GM12878 (cell line): Measurements from ENCODE around the gene OR5T3.
"Not testable (repeated sequence)": the region's sequence is repeated elsewhere in the genome, so short reads cannot be mapped to it uniquely, and the experiment has no call there.

ENCODE experiments used
- BHLHE40 ChIP-seq, 2 experiments: fragments of 450-650 bp in 1 of 2; IDR thresholded peaks; 2 replicates each; pipeline ENCODE4 v1.6.1; 2011 to 2017; ENCODE audit warnings: low read depth in 2 of 2, borderline replicate concordance in 1 of 2, improper control_type of control experiment in 1 of 2, low read length in 1 of 2, mild to moderate bottlenecking in 1 of 2
- JUND ChIP-seq: IDR thresholded peaks from 2 replicates; pipeline ENCODE4 v1.6.1; 2012; ENCODE audit warnings: low read depth, mild to moderate bottlenecking, low read length, improper control_type of control experiment, moderate library complexity
- POLR2A ChIP-seq: IDR thresholded peaks from 2 replicates; pipeline ENCODE4 v1.6.1; 2011; ENCODE audit warnings: low read depth, mild to moderate bottlenecking, low read length
- POLR2AphosphoS5 ChIP-seq: IDR thresholded peaks from 2 replicates; pipeline ENCODE4 v1.6.1; 2011; ENCODE audit warnings: mild to moderate bottlenecking, low read length, inconsistent platforms
- ZSCAN29 ChIP-seq: fragments of 450-650 bp; IDR thresholded peaks from 2 replicates; pipeline ENCODE4 v1.6.1; 2017; ENCODE audit warnings: mild to moderate bottlenecking, moderate library complexity
- TF ChIP-seq, protein P1 (sequence below): IDR thresholded peaks from 2 replicates; pipeline ENCODE4 v1.6.1; 2012; ENCODE audit warnings: low read depth, low read length, improper control_type of control experiment
- TF ChIP-seq, protein P2 (sequence below): fragments of 450-650 bp; IDR thresholded peaks from 2 replicates; pipeline ENCODE4 v1.6.1; 2018; ENCODE audit warnings: borderline replicate concordance, mild to moderate bottlenecking; ENCODE audit not compliant: partially characterized antibody
- TF ChIP-seq, protein P3 (sequence below): fragments of 450-650 bp; IDR thresholded peaks from 2 replicates; pipeline ENCODE4 v1.6.1; 2017; ENCODE audit warnings: low read depth, mild to moderate bottlenecking, moderate library complexity
- TF ChIP-seq, protein P4 (sequence below), 3 experiments: IDR thresholded peaks in 2 of 3; conservative IDR thresholded peaks in 1 of 3; 2 replicates each; pipeline ENCODE4 v1.5.1; 2011; ENCODE audit warnings: low read depth in 3 of 3, low read length in 3 of 3, mild to moderate bottlenecking in 3 of 3, control low read depth in 2 of 3, moderate library complexity in 2 of 3, inconsistent platforms in 1 of 3, mixed read lengths in 1 of 3; ENCODE audit not compliant: control insufficient read depth in 2 of 3, insufficient read depth in 1 of 3; ENCODE audit errors: extremely low read depth in 1 of 3

DNA sequence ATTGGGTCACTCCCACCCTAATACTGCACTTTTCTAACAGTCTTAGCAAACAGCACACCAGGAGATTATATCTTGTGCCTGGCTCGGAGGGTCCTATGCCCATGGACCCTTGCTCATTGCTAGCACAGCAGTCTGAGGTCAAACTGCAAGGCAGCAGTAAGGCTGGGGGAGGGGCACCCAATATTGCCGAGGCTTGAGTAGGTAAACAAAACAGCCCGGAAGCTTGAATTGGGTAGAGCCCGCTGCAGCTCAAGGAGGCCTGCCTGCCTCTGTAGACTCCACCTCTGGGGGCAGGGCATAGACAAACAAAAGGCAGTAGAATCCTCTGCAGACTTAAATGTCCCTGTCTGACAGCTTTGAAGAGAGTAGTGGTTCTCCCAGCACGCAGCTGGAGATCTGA, 32.3 kb upstream of the OR5T3 start:
- TF ChIP-seq, protein P1, sequence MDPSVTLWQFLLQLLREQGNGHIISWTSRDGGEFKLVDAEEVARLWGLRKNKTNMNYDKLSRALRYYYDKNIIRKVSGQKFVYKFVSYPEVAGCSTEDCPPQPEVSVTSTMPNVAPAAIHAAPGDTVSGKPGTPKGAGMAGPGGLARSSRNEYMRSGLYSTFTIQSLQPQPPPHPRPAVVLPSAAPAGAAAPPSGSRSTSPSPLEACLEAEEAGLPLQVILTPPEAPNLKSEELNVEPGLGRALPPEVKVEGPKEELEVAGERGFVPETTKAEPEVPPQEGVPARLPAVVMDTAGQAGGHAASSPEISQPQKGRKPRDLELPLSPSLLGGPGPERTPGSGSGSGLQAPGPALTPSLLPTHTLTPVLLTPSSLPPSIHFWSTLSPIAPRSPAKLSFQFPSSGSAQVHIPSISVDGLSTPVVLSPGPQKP: not testable (repeated sequence)
- TF ChIP-seq, protein P2, sequence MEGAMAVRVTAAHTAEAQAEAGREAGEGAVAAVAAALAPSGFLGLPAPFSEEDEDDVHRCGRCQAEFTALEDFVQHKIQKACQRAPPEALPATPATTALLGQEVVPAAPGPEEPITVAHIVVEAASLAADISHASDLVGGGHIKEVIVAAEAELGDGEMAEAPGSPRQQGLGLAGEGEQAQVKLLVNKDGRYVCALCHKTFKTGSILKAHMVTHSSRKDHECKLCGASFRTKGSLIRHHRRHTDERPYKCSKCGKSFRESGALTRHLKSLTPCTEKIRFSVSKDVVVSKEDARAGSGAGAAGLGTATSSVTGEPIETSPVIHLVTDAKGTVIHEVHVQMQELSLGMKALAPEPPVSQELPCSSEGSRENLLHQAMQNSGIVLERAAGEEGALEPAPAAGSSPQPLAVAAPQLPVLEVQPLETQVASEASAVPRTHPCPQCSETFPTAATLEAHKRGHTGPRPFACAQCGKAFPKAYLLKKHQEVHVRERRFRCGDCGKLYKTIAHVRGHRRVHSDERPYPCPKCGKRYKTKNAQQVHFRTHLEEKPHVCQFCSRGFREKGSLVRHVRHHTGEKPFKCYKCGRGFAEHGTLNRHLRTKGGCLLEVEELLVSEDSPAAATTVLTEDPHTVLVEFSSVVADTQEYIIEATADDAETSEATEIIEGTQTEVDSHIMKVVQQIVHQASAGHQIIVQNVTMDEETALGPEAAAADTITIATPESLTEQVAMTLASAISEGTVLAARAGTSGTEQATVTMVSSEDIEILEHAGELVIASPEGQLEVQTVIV: not testable (repeated sequence)
- not testable (repeated sequence) for TF ChIP-seq BHLHE40 (IDR thresholded peaks at IDR 0.05; ENCODE audit: borderline replicate concordance in 1 of 2, low read depth in 2 of 2, low read length in 1 of 2); POLR2A; ZSCAN29; POLR2AphosphoS5; JUND
- TF ChIP-seq, protein P3, sequence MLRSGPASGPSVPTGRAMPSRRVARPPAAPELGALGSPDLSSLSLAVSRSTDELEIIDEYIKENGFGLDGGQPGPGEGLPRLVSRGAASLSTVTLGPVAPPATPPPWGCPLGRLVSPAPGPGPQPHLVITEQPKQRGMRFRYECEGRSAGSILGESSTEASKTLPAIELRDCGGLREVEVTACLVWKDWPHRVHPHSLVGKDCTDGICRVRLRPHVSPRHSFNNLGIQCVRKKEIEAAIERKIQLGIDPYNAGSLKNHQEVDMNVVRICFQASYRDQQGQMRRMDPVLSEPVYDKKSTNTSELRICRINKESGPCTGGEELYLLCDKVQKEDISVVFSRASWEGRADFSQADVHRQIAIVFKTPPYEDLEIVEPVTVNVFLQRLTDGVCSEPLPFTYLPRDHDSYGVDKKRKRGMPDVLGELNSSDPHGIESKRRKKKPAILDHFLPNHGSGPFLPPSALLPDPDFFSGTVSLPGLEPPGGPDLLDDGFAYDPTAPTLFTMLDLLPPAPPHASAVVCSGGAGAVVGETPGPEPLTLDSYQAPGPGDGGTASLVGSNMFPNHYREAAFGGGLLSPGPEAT: not testable (repeated sequence)
- TF ChIP-seq, protein P4, sequence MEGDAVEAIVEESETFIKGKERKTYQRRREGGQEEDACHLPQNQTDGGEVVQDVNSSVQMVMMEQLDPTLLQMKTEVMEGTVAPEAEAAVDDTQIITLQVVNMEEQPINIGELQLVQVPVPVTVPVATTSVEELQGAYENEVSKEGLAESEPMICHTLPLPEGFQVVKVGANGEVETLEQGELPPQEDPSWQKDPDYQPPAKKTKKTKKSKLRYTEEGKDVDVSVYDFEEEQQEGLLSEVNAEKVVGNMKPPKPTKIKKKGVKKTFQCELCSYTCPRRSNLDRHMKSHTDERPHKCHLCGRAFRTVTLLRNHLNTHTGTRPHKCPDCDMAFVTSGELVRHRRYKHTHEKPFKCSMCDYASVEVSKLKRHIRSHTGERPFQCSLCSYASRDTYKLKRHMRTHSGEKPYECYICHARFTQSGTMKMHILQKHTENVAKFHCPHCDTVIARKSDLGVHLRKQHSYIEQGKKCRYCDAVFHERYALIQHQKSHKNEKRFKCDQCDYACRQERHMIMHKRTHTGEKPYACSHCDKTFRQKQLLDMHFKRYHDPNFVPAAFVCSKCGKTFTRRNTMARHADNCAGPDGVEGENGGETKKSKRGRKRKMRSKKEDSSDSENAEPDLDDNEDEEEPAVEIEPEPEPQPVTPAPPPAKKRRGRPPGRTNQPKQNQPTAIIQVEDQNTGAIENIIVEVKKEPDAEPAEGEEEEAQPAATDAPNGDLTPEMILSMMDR (IDR thresholded peaks at IDR 0.05 in 2 of 3, conservative IDR thresholded peaks at IDR 0.05 in 1 of 3; ENCODE audit: control insufficient read depth in 2 of 3, extremely low read depth in 1 of 3, insufficient read depth in 1 of 3, low read depth in 3 of 3, low read length in 3 of 3): not testable (repeated sequence)
